Measurements from ENCODE around the gene B3GNT7. TPM values are rescaled to one million over a fixed set of nuclear protein-coding genes. Genes with fewer than 3 reads are reported as not detected.
A peak's percentile ranks its signal among the peaks of the same experiment; 100 is the strongest.

The B3GNT7 gene
- total and polyA plus RNA-seq, 5 experiments from 2014 or later: 0.06 to 0.68 (median 0.55) TPM; not detected in 2

DNA sequence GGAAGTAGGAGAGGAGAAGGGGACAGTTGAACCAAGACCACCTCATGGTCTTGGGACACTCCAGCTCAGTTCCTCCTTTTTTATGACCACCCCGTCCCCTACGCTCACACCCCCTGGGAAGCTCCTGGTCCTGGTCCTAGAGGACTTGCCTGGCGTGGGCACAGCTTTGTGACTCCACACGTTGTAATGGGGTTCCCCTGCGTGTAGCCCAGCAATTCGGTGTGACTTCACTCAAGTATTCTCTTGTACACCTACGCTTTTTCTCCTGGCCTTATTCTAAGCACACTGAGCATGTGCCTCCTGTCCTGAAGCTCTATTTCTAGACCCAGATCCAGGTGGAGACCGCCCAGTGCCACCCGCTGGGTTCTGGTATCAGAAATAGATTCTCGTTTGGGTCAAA is 36.1 kb upstream of the B3GNT7 start:
- DNase-seq (no peak), ATAC-seq (no peak)
- Mint-ChIP-seq H3K9me3 (no peaks in the 10 kb centered on the region), H3K4me1 (peaks cover 7 to 25% (median 17%) of the 10 kb centered on the region in 4 donors), H3K27me3 (no peaks in the 10 kb centered on the region), H3K36me3 (no peaks in the 10 kb centered on the region), H3K4me3 (no peak overlapping the region), H3K27ac (no peak overlapping the region)
- POLR2A ChIA-PET: no interaction called here

DNA sequence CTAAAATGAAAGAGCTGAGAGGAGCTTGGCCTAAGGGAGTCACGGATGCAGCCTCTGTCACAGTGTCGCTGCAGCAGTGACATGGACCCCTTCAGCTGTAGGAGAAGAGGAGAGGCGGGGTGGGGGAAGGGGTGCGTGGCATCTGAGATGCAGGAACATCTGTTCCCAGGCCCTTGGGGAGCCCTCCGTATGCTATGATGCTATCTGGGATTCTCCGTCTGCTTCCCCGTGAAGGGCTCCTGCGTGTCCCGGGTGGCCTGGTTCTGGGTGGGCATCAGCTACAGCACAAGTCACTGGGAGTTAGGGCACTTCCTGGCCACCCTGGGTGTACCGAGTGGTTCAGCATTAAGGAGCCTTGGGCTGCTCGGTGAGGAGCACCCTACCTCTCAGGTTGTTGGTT is 35.6 kb upstream of the B3GNT7 start:
- DNase-seq: no peak
- POLR2A ChIA-PET: no interaction called here
- Mint-ChIP-seq H3K9me3 (no peaks in the 10 kb centered on the region), H3K27ac (peak overlapping the region in 1 of 10 donors; percentile 45), H3K27me3 (no peaks in the 10 kb centered on the region), H3K36me3 (no peaks in the 10 kb centered on the region), H3K4me3 (no peak overlapping the region), H3K4me1 (peaks cover 7 to 25% (median 17%) of the 10 kb centered on the region in 4 donors)
- no peak for ATAC-seq

DNA sequence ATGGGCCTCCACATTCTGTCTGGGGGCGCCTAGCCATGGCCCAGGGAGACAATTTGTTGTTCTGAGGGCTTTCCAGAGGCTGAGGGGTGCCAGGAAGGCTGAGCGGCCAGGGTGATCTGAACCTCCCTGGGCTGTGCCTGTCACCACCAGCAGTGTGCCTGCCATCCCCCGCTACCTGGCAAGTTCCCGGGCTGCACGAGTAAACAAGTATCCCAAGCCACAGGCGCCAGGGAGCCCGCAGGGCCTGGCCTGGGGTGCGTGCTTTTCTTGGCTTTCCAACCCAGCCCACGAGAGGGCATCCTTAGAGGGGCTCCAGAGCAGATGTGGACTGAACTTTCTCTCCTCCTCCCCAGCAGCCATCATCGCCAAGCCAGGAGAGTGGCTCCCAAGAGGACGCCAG is 35.1 kb upstream of the B3GNT7 start:
- no peaks in the 10 kb centered on the region for H3K36me3 Mint-ChIP-seq
- peak overlapping the region in 1 of 10 donors; percentile 74 for H3K27ac Mint-ChIP-seq
- H3K4me1 Mint-ChIP-seq: peaks cover 7 to 25% (median 17%) of the 10 kb centered on the region in 4 donors
- no peaks in the 10 kb centered on the region for H3K27me3 Mint-ChIP-seq
- POLR2A ChIA-PET: no interaction called here
- H3K9me3 Mint-ChIP-seq: no peaks in the 10 kb centered on the region
- no peak overlapping the region for H3K4me3 Mint-ChIP-seq
- DNase-seq (no peak), ATAC-seq (no peak)

DNA sequence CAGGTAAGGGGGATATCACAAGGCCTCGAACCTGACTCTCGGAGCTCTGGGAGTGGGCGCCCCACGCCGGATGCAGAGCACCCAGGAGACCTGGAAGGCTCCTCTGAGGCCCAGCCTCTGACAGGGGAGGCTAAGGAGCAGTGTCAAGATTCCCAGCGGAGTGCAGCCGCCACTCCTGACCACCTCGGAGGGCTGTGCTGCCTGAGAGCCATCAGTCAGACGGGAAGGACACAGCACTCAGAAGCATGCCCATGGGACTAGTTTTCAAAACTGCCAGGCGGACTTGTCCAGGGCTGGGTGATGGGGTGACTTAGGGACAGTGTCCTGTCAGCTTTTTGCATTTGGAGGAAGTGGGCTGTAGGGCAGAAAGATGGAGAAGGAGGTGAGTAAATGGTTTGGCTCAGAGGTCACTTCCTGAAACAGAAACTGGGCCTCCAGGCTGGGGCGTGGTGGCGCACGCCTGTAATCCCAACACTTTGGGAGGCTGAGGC is 34.6 kb upstream of the B3GNT7 start:
- no peak for DNase-seq
- Mint-ChIP-seq H3K4me3 (no peak overlapping the region), H3K36me3 (no peaks in the 10 kb centered on the region), H3K4me1 (peaks cover 7 to 25% (median 17%) of the 10 kb centered on the region in 4 donors), H3K27me3 (no peaks in the 10 kb centered on the region), H3K9me3 (no peaks in the 10 kb centered on the region), H3K27ac (peak overlapping the region in 2 of 10 donors; percentile 12 to 74)
- no peak for ATAC-seq
- POLR2A ChIA-PET: interaction anchor here (0.7 to 1.2 kb wide), 2 partner anchors 13 to 104 kb away, joined by 3 read pairs; partner anchors contain the start of gene NCL

DNA sequence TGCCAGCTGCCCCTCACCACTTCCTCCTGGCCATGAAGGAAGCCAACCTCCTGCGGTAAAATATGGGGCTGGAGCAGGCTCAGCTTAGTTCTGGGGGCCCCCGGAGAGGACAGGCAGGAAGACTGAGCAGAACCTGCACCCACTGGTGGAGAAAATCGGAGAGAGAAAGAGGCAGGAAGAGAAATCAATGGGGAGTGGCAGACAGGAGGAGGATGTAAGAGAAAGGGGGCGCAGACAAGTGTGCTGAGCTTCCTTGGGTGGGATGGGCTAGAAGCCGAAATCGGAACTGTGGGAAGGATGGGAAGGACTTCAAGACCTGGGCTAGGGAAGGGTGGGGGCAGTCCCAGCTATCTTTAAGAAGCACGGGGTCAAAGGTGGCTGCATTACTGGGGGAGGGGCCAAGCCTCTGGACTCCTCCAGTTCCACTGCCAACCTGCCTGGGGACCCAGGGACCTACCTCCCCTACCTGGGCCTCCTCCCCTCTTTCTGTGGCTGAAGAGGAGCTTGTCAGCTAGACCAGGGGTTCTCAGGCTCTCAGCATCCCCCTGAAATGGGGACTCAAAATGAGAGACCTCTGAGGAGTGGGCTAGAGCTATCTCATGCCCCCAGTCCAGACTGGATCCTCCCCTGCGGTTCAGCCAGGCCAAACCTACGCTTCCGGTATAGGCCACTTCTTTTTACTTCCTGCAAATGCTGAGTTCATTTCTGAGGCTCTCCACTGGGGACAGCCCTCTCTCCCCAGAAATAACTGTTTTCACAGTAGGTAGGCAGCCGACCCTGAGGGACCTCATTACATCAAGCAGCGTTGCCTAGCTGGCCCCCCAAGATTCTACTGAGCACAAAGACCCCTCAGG is 33.6 kb upstream of the B3GNT7 start:
- peak overlapping the region in 4 of 10 donors; percentile 16 to 48 (median 36) for H3K4me3 Mint-ChIP-seq

DNA sequence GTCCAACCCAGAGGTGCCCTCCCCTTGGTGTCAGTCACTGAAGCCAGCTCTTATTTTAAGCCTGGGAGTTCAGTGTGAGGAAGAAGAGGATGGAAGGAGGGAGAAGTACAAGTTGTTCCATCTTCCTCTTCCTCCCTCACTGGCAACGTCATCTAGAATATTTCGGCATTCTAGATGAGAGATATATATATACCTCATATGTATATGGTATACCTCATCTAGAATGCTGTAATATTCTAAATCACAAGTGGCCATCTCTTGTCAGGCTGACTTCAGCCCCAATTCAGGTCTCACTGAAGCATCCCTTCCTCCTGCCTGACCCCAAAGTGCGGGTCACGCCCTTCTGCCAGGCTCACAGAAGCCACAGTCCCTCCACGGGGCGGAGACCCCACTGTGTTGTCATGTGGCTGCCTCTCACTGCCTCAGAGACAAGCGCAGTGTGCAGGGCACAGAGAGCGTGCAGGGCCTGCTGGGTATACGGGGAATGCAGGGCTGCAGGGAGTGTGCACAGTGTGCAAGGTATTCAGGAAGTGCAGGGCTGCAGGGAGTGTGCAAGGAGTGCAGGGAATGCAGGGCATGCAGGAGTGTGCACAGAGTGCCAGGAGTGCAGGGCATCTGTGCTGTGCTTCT is 32.8 kb upstream of the B3GNT7 start:
- peak overlapping the region in 3 of 10 donors; percentile 16 to 36 (median 22) for H3K4me3 Mint-ChIP-seq
- POLR2A ChIA-PET: no interaction called here
- DNase-seq (no peak), ATAC-seq (no peak)
- H3K4me1 Mint-ChIP-seq: peaks cover 7 to 25% (median 17%) of the 10 kb centered on the region in 4 donors
- H3K9me3 Mint-ChIP-seq: no peaks in the 10 kb centered on the region
- peak overlapping the region in 6 of 10 donors; percentile 9 to 81 (median 75) for H3K27ac Mint-ChIP-seq
- H3K36me3 Mint-ChIP-seq: no peaks in the 10 kb centered on the region
- no peaks in the 10 kb centered on the region for H3K27me3 Mint-ChIP-seq

More for the DNA sequence above, 33.6 kb upstream of the B3GNT7 start:
- Mint-ChIP-seq H3K27me3 (no peaks in the 10 kb centered on the region), H3K9me3 (no peaks in the 10 kb centered on the region), H3K36me3 (no peaks in the 10 kb centered on the region), H3K27ac (peak overlapping the region in 8 of 10 donors; percentile 9 to 81 (median 73)), H3K4me1 (peaks cover 7 to 25% (median 17%) of the 10 kb centered on the region in 4 donors)
- POLR2A ChIA-PET: interaction anchor here (1.2 kb wide), 1 partner anchor 103 kb away, joined by 3 read pairs; the partner anchor contains the start of gene NCL
- DNase-seq (peak in 1 of 10 donors; percentile 11), ATAC-seq (peak; percentile 58 to 78)

DNA sequence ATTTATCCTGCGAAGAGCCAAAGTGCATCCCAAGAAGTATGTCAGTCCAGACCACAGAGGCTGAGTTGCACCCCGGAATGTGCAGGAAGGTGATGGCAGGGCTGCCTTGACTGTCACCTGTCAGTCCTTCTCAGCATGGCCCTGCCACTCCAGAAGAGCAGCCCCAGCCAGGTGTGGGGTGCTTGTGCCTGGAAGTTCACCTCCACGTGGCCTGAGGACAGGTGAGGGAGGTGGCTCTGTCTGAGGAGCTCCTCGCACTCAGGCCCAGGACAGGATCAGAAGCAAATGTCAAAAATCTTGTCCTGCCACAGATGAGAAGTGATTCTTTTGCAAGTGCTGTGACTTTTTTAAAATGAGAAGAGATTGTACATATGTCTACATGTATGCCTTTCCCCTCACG is 31.4 kb upstream of the B3GNT7 start:
- no peak for DNase-seq
- Mint-ChIP-seq H3K4me1 (peaks cover 7 to 25% (median 17%) of the 10 kb centered on the region in 4 donors), H3K4me3 (no peak overlapping the region), H3K27me3 (no peaks in the 10 kb centered on the region), H3K36me3 (no peaks in the 10 kb centered on the region), H3K9me3 (no peaks in the 10 kb centered on the region), H3K27ac (peak overlapping the region in 1 of 10 donors; percentile 37)
- no peak for ATAC-seq
- POLR2A ChIA-PET: interaction anchor here (0.7 kb wide), 1 partner anchor 24 kb away, joined by 6 read pairs; no protein-coding TSS in a partner anchor

DNA sequence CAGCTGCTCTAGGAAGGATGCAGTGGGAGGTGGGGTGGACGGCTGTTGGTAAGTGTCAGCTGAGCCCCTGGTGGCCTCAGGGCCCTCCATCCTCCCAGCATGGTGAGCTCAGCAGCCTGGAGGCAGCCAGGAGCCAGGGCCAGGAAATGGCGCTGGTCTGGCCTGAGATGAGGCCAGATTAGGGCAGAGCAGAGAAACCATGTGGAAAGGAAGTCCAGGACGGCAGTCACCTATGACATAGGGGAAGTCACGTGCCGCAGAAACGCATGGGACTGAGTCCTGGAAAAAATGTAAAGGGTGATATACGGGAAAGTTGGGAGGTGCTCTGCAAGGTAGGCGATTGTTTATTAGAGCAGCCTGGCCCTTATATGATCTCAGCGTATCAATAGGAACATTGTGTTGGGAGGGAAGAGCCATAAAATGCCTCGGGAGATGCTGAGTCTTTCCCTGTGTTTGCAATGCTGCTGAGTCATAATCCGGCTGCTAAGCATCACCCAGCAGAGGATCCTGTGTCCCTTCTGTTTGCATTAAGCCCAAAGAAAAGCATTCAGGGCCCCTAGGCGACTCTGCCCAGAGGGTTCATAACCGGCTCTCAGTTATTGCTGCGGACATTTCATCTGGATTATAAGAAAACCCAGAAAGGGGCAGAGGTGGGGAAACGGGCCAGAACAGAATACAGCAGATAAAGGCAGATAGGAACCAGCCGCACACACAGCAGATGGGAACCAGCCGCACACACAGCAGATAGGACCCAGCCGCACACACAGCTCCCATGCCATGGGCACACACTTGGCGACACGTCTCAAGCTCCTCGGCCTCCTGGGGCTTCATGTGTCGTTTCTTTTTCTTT is 30.3 kb upstream of the B3GNT7 start:
- ATAC-seq (no peak), DNase-seq (no peak)
- H3K4me1 Mint-ChIP-seq: peaks cover 7 to 25% (median 17%) of the 10 kb centered on the region in 4 donors
- H3K27ac Mint-ChIP-seq: no peak overlapping the region
- H3K9me3 Mint-ChIP-seq: no peaks in the 10 kb centered on the region
- no peak overlapping the region for H3K4me3 Mint-ChIP-seq
- POLR2A ChIA-PET: no interaction called here
- H3K27me3 Mint-ChIP-seq: no peaks in the 10 kb centered on the region
- H3K36me3 Mint-ChIP-seq: no peaks in the 10 kb centered on the region

DNA sequence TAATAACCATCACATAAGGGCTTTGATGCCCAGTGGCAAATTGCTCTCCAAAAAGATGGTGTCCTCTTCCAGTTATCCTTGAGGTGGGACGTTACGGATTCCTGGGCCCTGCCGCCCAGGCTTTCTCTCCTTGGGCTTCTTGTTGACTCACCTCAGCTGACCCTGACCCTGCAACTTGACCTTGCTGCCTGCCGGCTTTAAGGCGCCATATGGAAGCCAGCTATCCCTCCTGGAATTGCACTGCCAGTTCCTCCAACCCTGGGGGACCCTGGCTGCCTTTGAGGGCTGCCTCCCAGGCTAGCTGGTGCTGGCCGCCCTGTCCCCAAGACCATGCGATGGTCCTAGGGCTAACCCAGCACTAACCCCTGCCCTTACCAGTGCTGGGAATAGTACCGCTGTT is 28.3 kb upstream of the B3GNT7 start:
- Mint-ChIP-seq H3K27me3 (no peaks in the 10 kb centered on the region), H3K4me3 (no peak overlapping the region), H3K36me3 (no peaks in the 10 kb centered on the region), H3K27ac (no peak overlapping the region), H3K9me3 (no peaks in the 10 kb centered on the region), H3K4me1 (peaks cover 3 to 13% (median 11%) of the 10 kb centered on the region in 4 donors)
- no peak for ATAC-seq
- DNase-seq: no peak
- POLR2A ChIA-PET: no interaction called here

DNA sequence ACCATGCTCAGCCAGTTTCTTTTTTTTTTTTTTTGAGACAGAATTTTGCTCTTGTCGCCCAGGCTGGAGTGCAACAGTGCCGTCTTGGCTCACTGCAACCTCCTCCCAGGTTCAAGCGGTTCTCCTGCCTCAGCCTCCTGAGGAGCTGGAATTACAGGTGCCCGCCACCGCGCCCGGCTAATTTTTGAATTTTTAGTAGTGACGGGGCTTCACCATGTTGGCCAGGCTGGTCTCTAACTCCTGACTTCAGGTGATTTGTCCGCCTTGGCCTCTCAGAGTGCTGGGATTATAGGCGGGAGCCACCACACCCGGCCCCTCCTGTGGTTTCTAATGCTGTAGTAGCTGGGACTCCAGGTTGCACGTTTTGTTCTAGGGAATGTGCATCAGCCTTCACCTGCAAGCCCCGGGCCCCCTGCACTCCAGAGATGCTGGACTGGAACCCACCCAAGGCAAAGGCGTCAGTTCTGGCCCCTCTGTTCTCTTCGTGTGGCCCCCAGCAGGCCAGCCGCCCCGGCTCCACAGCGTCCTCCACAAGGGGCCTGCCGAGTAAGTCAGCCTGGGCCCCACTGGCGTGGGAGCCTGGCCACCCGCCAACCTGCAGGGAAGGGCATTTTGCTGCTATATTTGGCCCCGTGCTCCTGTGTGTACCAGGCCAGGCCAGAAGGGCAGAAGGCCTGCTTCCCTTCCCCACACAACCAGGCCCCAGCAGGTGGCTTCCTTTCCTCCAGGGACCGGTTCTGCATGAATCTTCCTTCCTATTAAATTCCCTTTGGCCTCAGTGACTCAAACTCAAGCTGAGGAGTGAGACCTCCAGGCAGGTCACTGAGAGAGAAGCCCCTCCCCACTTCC is 25.7 kb upstream of the B3GNT7 start:
- ATAC-seq: no peak
- Mint-ChIP-seq H3K27ac (no peak overlapping the region), H3K9me3 (no peaks in the 10 kb centered on the region), H3K4me1 (no peaks in the 10 kb centered on the region), H3K36me3 (no peaks in the 10 kb centered on the region), H3K27me3 (no peaks in the 10 kb centered on the region), H3K4me3 (no peak overlapping the region)
- POLR2A ChIA-PET: no interaction called here
- no peak for DNase-seq

DNA sequence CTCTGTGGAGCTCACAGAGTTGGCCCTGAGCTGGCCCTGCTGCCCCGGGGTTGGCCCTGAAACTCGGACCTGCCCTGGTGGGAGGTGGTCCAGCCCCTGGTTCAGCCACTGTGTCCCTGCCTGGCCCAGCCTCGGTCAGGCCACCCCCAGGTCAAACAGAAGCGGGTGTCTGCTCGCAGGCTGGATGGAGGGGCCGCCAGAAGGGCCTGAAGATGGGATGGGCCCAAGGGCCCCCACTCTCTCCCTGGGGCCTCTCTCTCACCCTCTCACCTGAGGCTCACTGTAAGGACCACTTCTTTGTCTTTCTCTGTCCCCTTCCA is 25.1 kb upstream of the B3GNT7 start:
- Mint-ChIP-seq H3K4me1 (no peaks in the 10 kb centered on the region), H3K27ac (no peak overlapping the region), H3K4me3 (no peak overlapping the region), H3K36me3 (no peaks in the 10 kb centered on the region), H3K9me3 (no peaks in the 10 kb centered on the region), H3K27me3 (no peaks in the 10 kb centered on the region)
- ATAC-seq: no peak
- no peak for DNase-seq
- POLR2A ChIA-PET: no interaction called here

All from naive thymus-derived CD8-positive, alpha-beta T cell (primary cell).